H9 (cell line): Measurements from ENCODE around the gene MOSMO. TPM values are rescaled to one million over a fixed set of nuclear protein-coding genes. Genes with fewer than 3 reads are reported as not detected.
A peak's percentile ranks its signal among the peaks of the same experiment; 100 is the strongest.

Source experiments
- DNase-seq: peaks from one replicate; pipeline ENCODE4 v3.0.0-alpha.2; 2017
- H2AFZ ChIP-seq: one replicate; pipeline ENCODE4 v1.6.1; 2013; ENCODE audit warnings: mild to moderate bottlenecking, low read length, control low read depth, moderate library complexity
- H2AK5ac ChIP-seq: 2 replicates; pipeline ENCODE4 v1.6.1; 2013; ENCODE audit warnings: low read length, control low read depth, mixed read lengths; ENCODE audit not compliant: insufficient read length
- H2BK120ac ChIP-seq: one replicate; pipeline ENCODE4 v1.6.1; 2013; ENCODE audit warnings: low read depth, mild to moderate bottlenecking, low read length, control low read depth, inconsistent platforms; ENCODE audit not compliant: poor library complexity, severe bottlenecking
- H2BK12ac ChIP-seq: 2 replicates; pipeline ENCODE4 v1.6.1; 2013; ENCODE audit warnings: low read length, control low read depth, mixed read lengths, low read depth; ENCODE audit not compliant: insufficient read length
- H2BK15ac ChIP-seq: 2 replicates; pipeline ENCODE4 v1.6.1; 2013; ENCODE audit warnings: low read depth, low read length, control low read depth
- H2BK20ac ChIP-seq: one replicate; pipeline ENCODE4 v1.6.1; 2013; ENCODE audit warnings: low read depth, mild to moderate bottlenecking, low read length, control low read depth, inconsistent platforms; ENCODE audit not compliant: poor library complexity, severe bottlenecking
- H2BK5ac ChIP-seq: 2 replicates; pipeline ENCODE4 v1.6.1; 2013; ENCODE audit warnings: low read length, control low read depth, mixed read lengths; ENCODE audit not compliant: insufficient read length
- H3K14ac ChIP-seq: 2 replicates; pipeline ENCODE4 v1.6.1; 2013; ENCODE audit warnings: low read length, control low read depth; ENCODE audit not compliant: insufficient read depth
- H3K18ac ChIP-seq: 2 replicates; pipeline ENCODE4 v1.6.1; 2013; ENCODE audit warnings: low read depth, mild to moderate bottlenecking, mixed read lengths, low read length, control low read depth; ENCODE audit not compliant: insufficient read length
- H3K23ac ChIP-seq: 2 replicates; pipeline ENCODE4 v1.6.1; 2013; ENCODE audit warnings: low read length, control low read depth, mixed read lengths, low read depth; ENCODE audit not compliant: insufficient read length
- H3K23me2 ChIP-seq: 2 replicates; pipeline ENCODE4 v1.6.1; 2013; ENCODE audit warnings: low read depth, mild to moderate bottlenecking, mixed read lengths, low read length, control low read depth; ENCODE audit not compliant: insufficient read length, poor library complexity, severe bottlenecking
- H3K27ac ChIP-seq: 2 replicates; pipeline ENCODE4 v1.5.1; 2013; ENCODE audit warnings: low read length, control low read depth, mixed read lengths, low read depth; ENCODE audit not compliant: insufficient read length
- H3K27me3 ChIP-seq: 2 replicates; pipeline ENCODE4 v1.6.1; 2013; ENCODE audit warnings: low read length, control low read depth, inconsistent platforms; ENCODE audit not compliant: insufficient read depth
- H3K4ac ChIP-seq: 2 replicates; pipeline ENCODE4 v1.6.1; 2013; ENCODE audit warnings: low read depth, mild to moderate bottlenecking, control low read depth, inconsistent platforms, low read length, moderate library complexity
- H3K4me1 ChIP-seq: 2 replicates; pipeline ENCODE4 v1.6.1; 2013; ENCODE audit warnings: low read length, control low read depth, inconsistent platforms; ENCODE audit not compliant: insufficient read depth
- H3K4me2 ChIP-seq: 2 replicates; pipeline ENCODE4 v1.6.1; 2013; ENCODE audit warnings: low read length, control low read depth, mixed read lengths; ENCODE audit not compliant: insufficient read length, insufficient read depth
- H3K56ac ChIP-seq: 2 replicates; pipeline ENCODE4 v1.6.1; 2013; ENCODE audit warnings: low read depth, mild to moderate bottlenecking, mixed read lengths, low read length, control low read depth; ENCODE audit not compliant: insufficient read length
- H3K79me1 ChIP-seq: 2 replicates; pipeline ENCODE4 v1.6.1; 2013; ENCODE audit warnings: low read depth, mild to moderate bottlenecking, moderate library complexity, low read length, control low read depth, inconsistent platforms; ENCODE audit not compliant: insufficient read depth, poor library complexity, severe bottlenecking
- H3K79me2 ChIP-seq: 2 replicates; pipeline ENCODE4 v1.6.1; 2013; ENCODE audit warnings: low read length, control low read depth, inconsistent platforms; ENCODE audit not compliant: insufficient read depth
- H3K9ac ChIP-seq: 2 replicates; pipeline ENCODE4 v1.6.1; 2013; ENCODE audit warnings: low read length, control low read depth, mixed read lengths; ENCODE audit not compliant: insufficient read length; ENCODE audit errors: extremely low read depth
- H3K9me3 ChIP-seq: one replicate; pipeline ENCODE4 v1.6.1; 2013; ENCODE audit warnings: low read depth, low read length, inconsistent platforms; ENCODE audit not compliant: control insufficient read depth
- H3T11ph ChIP-seq: one replicate; pipeline ENCODE4 v1.6.1; 2013; ENCODE audit warnings: mild to moderate bottlenecking, low read length, control low read depth, inconsistent platforms
- H4K20me1 ChIP-seq: one replicate; pipeline ENCODE4 v1.6.1; 2013; ENCODE audit not compliant: control insufficient read depth, insufficient read length, insufficient read depth
- H4K5ac ChIP-seq: 2 replicates; pipeline ENCODE4 v1.6.1; 2013; ENCODE audit warnings: low read depth, mild to moderate bottlenecking, mixed read lengths, low read length, control low read depth; ENCODE audit not compliant: insufficient read length
- H4K8ac ChIP-seq: replicated peaks from 2 replicates; pipeline ENCODE4 v1.6.1; 2013; ENCODE audit warnings: low read length, control low read depth, mixed read lengths, low read depth; ENCODE audit not compliant: insufficient read length
- H4K91ac ChIP-seq: 2 replicates; pipeline ENCODE4 v1.6.1; 2013; ENCODE audit warnings: low read depth, mild to moderate bottlenecking, moderate library complexity, mixed read lengths, low read length, control low read depth; ENCODE audit not compliant: insufficient read length
- H3K27ac Mint-ChIP-seq, 3 experiments: 2 replicates in 2 of 3; 3 replicates in 1 of 3; pipeline ENCODE4 v1.8.0; 2020 to 2021; ENCODE audit warnings: mixed read lengths in 3 of 3, mild to moderate bottlenecking in 1 of 3, moderate library complexity in 1 of 3
- H3K27me3 Mint-ChIP-seq: 2 replicates; pipeline ENCODE4 v1.8.0; 2021; ENCODE audit warnings: low read depth, mild to moderate bottlenecking, moderate library complexity, mixed read lengths
- H3K36me3 Mint-ChIP-seq, 3 experiments: 2 replicates in 2 of 3; 3 replicates in 1 of 3; pipeline ENCODE4 v1.8.0; 2020 to 2021; ENCODE audit warnings: low read depth in 3 of 3, mixed read lengths in 3 of 3; ENCODE audit not compliant: insufficient read depth in 1 of 3
- H3K4me1 Mint-ChIP-seq, 2 experiments: 2 replicates each; pipeline ENCODE4 v1.8.0; 2020; ENCODE audit warnings: mixed read lengths in 2 of 2
- H3K4me3 Mint-ChIP-seq, 2 experiments: 2 replicates in 1 of 2; 3 replicates in 1 of 2; pipeline ENCODE4 v1.8.0; 2020 to 2021; ENCODE audit warnings: mild to moderate bottlenecking in 2 of 2, mixed read lengths in 2 of 2, moderate library complexity in 1 of 2
- H3K9me3 Mint-ChIP-seq, 2 experiments: 2 replicates in 1 of 2; 3 replicates in 1 of 2; pipeline ENCODE4 v1.8.0; 2020; ENCODE audit warnings: mild to moderate bottlenecking in 2 of 2, mixed read lengths in 2 of 2, moderate library complexity in 1 of 2
- WGBS: extraction: QIAGEN DNeasy Blood & Tissue Kit; methylation state at CpG from one replicate; pipeline ENCODE4 v1.1.7; 2013; ENCODE audit warnings: missing lambda C conversion rate, low lambda C conversion rate, mixed read lengths; ENCODE audit not compliant: insufficient read length; ENCODE audit errors: extremely low coverage; 5-methylcytosine and 5-hydroxymethylcytosine counted together
- total RNA-seq: library from RNA; stranded (reverse); gene quantifications from 2 replicates; pipeline ENCODE4 v1.2.1, GENCODE V29; 2021
- TF ChIP-seq, protein P1 (sequence below): fragments of 200-600 bp; sonication (generic); conservative IDR thresholded peaks from 3 replicates; pipeline ENCODE4 v1.8.0; 2021; ENCODE audit warnings: antibody characterized with exemption, mild to moderate bottlenecking

MOSMO gene
- total RNA-seq, 1 experiment from 2014 or later: 13.5 TPM

DNA sequence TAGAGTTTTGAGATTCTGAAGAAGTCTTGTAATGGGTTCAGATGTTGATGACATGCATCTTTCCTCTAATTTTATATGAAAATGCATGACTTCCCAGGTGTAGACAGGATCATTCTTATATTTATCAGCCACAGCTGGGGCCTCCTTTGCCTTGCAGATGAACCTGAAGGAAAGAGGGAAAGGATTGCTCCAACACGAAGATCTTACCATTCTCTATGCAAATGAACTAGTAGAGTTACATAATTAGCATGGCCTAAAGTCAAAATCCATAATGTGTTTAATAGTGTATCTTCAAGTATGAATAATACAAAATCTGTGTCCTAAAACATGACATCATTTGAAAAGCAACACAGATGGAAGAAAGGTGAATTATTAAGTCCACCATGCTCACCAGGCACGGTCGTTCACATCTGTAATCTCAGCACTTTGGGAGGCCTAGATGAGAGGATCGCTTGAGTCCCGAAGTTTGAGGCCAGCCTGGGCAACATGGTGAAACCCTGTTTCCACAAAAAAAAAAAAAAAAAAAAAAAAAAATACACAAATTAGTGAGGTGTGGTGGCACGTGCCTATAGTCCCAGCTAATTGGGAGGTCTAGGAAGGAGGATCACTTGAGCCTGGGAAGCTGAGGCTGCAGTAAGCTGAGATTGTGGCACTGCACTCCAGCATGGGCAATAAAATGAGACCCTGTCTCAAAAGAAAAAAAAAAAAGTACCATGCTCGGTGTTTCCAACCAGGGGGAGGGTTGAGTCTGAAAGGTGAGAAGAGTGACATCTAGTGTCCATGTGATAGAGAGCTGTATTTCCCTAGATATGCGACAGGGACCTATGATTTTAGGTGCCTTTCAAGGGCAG, 90.7 kb downstream of the MOSMO start:
- H3K9me3 ChIP-seq: no peaks in the 10 kb centered on the region
- no peak overlapping the region for H2BK15ac ChIP-seq
- H2BK20ac ChIP-seq: no peak overlapping the region
- no peak for DNase-seq
- no peak overlapping the region for H3K56ac ChIP-seq
- peaks cover 2% of the 10 kb centered on the region; the same call in 1 of the 2 replicates for H3K4me1 ChIP-seq
- H3K4ac ChIP-seq: no peak overlapping the region
- no peak overlapping the region for H2BK120ac ChIP-seq
- Mint-ChIP-seq H3K27me3 (no peaks in the 10 kb centered on the region; the same call in 1 of the 2 replicates), H3K4me1 (peaks cover 22 to 26% of the 10 kb centered on the region in 2 experiments), H3K27ac (0 out of 7 replicates have a peak overlapping the region, but pooled peaks of 1 of the 3 experiments have one; percentile 37), H3K36me3 (no peaks in the 10 kb centered on the region), H3K4me3 (no peak overlapping the region), H3K9me3 (0 out of 5 replicates have a peak, but pooled peaks cover 0 to 3% of the 10 kb centered on the region in 2 experiments)
- H4K91ac ChIP-seq: no peak overlapping the region
- H3K14ac ChIP-seq: no peak overlapping the region
- H4K20me1 ChIP-seq: no peaks in the 10 kb centered on the region
- TF ChIP-seq, protein P1, sequence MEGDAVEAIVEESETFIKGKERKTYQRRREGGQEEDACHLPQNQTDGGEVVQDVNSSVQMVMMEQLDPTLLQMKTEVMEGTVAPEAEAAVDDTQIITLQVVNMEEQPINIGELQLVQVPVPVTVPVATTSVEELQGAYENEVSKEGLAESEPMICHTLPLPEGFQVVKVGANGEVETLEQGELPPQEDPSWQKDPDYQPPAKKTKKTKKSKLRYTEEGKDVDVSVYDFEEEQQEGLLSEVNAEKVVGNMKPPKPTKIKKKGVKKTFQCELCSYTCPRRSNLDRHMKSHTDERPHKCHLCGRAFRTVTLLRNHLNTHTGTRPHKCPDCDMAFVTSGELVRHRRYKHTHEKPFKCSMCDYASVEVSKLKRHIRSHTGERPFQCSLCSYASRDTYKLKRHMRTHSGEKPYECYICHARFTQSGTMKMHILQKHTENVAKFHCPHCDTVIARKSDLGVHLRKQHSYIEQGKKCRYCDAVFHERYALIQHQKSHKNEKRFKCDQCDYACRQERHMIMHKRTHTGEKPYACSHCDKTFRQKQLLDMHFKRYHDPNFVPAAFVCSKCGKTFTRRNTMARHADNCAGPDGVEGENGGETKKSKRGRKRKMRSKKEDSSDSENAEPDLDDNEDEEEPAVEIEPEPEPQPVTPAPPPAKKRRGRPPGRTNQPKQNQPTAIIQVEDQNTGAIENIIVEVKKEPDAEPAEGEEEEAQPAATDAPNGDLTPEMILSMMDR: peak; percentile 77
- no peak overlapping the region for H2BK12ac ChIP-seq
- no CpG with 5 or more reads among the region's 8 CpGs for WGBS
- no peak overlapping the region for H3K27ac ChIP-seq
- no peak overlapping the region for H4K8ac ChIP-seq
- H2AK5ac ChIP-seq: no peak overlapping the region
- H3T11ph ChIP-seq: no peak overlapping the region
- no peak overlapping the region for H2AFZ ChIP-seq
- no peaks in the 10 kb centered on the region for H3K79me2 ChIP-seq
- no peak overlapping the region for H2BK5ac ChIP-seq
- H3K27me3 ChIP-seq: no peaks in the 10 kb centered on the region
- H4K5ac ChIP-seq: no peak overlapping the region
- no peak overlapping the region for H3K18ac ChIP-seq
- no peaks in the 10 kb centered on the region for H3K23me2 ChIP-seq
- H3K23ac ChIP-seq: no peak overlapping the region
- H3K4me2 ChIP-seq: no peak overlapping the region
- H3K79me1 ChIP-seq: no peaks in the 10 kb centered on the region
- no peak overlapping the region for H3K9ac ChIP-seq
